Stomach (tissue), 9 donors: ENCODE data around the gene GATA2. TPM values are rescaled to one million over a fixed set of nuclear protein-coding genes. Genes with fewer than 3 reads are reported as not detected.

Experiments
- DNase-seq, 2 donors: peaks; one replicate each; pipeline versions ENCODE4 v3.0.0 to v3.0.0-alpha.2; 2013 to 2019
- H3K27ac ChIP-seq, 5 donors: fragments of 200-600 bp in 4 of 5; sonication (generic) in 4 of 5; one replicate each; pipeline ENCODE4 v1.5.1; 2013 to 2019; ENCODE audit warnings: mild to moderate bottlenecking in 1 of 5, moderate library complexity in 1 of 5
- H3K27me3 ChIP-seq, 3 donors: fragments of 200-600 bp; sonication (generic); one replicate each; pipeline ENCODE4 v1.5.1; 2017 to 2019; ENCODE audit warnings: mixed run types in 1 of 3
- H3K36me3 ChIP-seq, 4 donors: fragments of 200-600 bp; sonication (generic); 1 replicate in 3 of 4; 2 replicates in 1 of 4; pipeline ENCODE4 v1.5.1; 2016 to 2019
- H3K4me1 ChIP-seq, 4 donors: fragments of 200-600 bp; sonication (generic); one replicate each; pipeline ENCODE4 v1.5.1; 2016 to 2019
- H3K4me3 ChIP-seq, 4 donors: fragments of 200-600 bp; sonication (generic) in 3 of 4; one replicate each; pipeline ENCODE4 v1.5.1; 2016 to 2019; ENCODE audit warnings: mild to moderate bottlenecking in 1 of 4
- H3K9me3 ChIP-seq, 4 donors: fragments of 200-600 bp; sonication (generic); one replicate each; pipeline ENCODE4 v1.5.1; 2016 to 2019
- EP300 ChIP-seq: sonication (generic); formaldehyde crosslinking; IDR thresholded peaks from one replicate; pipeline ENCODE4 v1.6.1; 2017; ENCODE audit warnings: antibody characterized with exemption
- POLR2A ChIP-seq, 4 donors: fragments of 450-650 bp; IDR thresholded peaks; one replicate each; pipeline ENCODE4 v1.6.1; 2016; ENCODE audit warnings: antibody characterized with exemption in 4 of 4, control low read depth in 2 of 4, mild to moderate bottlenecking in 1 of 4, moderate library complexity in 1 of 4
- POLR2AphosphoS5 ChIP-seq, 3 donors: sonication (generic); formaldehyde crosslinking; IDR thresholded peaks; one replicate each; pipeline ENCODE4 v1.6.1; 2016; ENCODE audit warnings: antibody characterized with exemption in 3 of 3
- WGBS, 5 donors: extraction: QIAGEN DNeasy Blood & Tissue Kit in 3 of 5; methylation state at CpG; one replicate each; pipeline versions ENCODE4 v1.1.5 to v1.1.7; 2013 to 2018; 5-methylcytosine and 5-hydroxymethylcytosine counted together
- intact Hi-C: fragments of 100-400 bp; cut with DNase I; formaldehyde crosslinking; loops from one replicate; pipeline ENCODE4 v1.15.1; 2023; ENCODE audit warnings: low total_unique reads
- polyA plus RNA-seq, 3 donors: library from polyadenylated mRNA; stranded (reverse); fragments of 200-250 nt; gene quantifications; one replicate each; pipeline ENCODE4 v1.2.3, GENCODE V29; 2013
- total RNA-seq, 5 donors: library from RNA; depleted of rRNA; stranded (reverse); fragments of >200 nt; gene quantifications; one replicate each; pipeline versions ENCODE4 v1.1.0 to v1.2.3, GENCODE V29; 2014 to 2016
- TF ChIP-seq, protein P1 (sequence below), 7 experiments: fragments of 450-650 bp in 4 of 7; fragments of 200-600 bp in 3 of 7; sonication (generic) in 3 of 7; IDR thresholded peaks; one replicate each; pipeline ENCODE4 v1.5.1; 2016 to 2019; ENCODE audit warnings: antibody characterized with exemption in 7 of 7, control low read depth in 2 of 7, mild to moderate bottlenecking in 1 of 7
- donor health status: healthy with polysubstance abuse.
- donor health status: Bipolar disorder and iron deficiency.
- donor health status: healthy.

The GATA2 gene
- total and polyA plus RNA-seq, 8 donors, result 2.3 to 9.1 (median 3.4) TPM

DNA sequence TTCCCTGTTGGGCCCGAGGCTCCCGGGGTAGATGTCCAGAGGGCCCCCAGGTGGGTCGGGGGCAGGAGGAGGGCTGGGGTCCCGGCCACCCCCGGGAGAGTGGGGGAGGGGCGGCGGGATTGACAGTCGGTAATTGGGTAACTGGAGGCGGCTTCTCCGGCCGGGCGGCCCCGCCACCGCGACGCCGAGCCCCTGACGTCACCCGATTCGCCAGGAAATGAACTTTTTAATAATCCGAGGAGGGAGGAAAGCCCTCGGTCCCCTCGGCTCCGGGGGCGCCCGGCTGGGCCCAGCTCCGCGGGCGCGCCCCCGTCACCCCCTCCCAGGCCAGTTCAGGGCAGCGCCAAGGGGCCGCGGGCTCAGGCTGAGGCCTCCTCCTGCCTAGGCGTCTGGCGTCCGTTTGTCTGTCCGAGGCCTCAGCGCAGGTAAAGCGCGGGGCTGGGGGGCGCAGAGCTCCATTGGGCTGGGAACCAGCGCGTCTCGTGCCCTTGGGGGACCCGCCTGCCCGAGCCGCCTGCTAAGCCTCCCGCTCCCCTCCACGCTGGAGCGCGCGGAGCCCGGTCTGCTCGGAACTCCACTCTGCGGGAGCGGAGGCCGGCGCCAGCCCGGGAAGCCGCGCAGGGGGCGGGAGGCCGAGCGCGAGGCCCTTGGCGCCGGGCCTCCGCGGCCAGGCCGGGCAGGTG lies 3.9 kb downstream of the GATA2 start:
- TF ChIP-seq, protein P1, sequence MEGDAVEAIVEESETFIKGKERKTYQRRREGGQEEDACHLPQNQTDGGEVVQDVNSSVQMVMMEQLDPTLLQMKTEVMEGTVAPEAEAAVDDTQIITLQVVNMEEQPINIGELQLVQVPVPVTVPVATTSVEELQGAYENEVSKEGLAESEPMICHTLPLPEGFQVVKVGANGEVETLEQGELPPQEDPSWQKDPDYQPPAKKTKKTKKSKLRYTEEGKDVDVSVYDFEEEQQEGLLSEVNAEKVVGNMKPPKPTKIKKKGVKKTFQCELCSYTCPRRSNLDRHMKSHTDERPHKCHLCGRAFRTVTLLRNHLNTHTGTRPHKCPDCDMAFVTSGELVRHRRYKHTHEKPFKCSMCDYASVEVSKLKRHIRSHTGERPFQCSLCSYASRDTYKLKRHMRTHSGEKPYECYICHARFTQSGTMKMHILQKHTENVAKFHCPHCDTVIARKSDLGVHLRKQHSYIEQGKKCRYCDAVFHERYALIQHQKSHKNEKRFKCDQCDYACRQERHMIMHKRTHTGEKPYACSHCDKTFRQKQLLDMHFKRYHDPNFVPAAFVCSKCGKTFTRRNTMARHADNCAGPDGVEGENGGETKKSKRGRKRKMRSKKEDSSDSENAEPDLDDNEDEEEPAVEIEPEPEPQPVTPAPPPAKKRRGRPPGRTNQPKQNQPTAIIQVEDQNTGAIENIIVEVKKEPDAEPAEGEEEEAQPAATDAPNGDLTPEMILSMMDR (IDR thresholded peaks at IDR 0.05), result no peak
- no peak for TF ChIP-seq EP300
- no peak for TF ChIP-seq POLR2AphosphoS5 (IDR thresholded peaks at IDR 0.05)
- no peak for TF ChIP-seq POLR2A (IDR thresholded peaks at IDR 0.05)
- H3K4me3 ChIP-seq, result peak overlapping the region; percentile 49 to 68 (median 58)
- 1 to 3% (median 1%) methylated on average over 65 to 71 of the region's 71 CpGs; no CpG with 5 or more reads in 1 of the 5 donors for WGBS, 5 donors
- peaks cover 55 to 82% (median 68%) of the 10 kb centered on the region in 4 donors for H3K4me1 ChIP-seq
- no peaks in the 10 kb centered on the region for H3K36me3 ChIP-seq
- DNase-seq, result peak in 1 of 2 donors; percentile 83
- intact Hi-C loops, result no loop called here
- peak overlapping the region; percentile 31 to 80 (median 73) for H3K27ac ChIP-seq
- no peaks in the 10 kb centered on the region for H3K9me3 ChIP-seq
- H3K27me3 ChIP-seq, result peaks cover 69 to 100% (median 100%) of the 10 kb centered on the region in 3 donors

DNA sequence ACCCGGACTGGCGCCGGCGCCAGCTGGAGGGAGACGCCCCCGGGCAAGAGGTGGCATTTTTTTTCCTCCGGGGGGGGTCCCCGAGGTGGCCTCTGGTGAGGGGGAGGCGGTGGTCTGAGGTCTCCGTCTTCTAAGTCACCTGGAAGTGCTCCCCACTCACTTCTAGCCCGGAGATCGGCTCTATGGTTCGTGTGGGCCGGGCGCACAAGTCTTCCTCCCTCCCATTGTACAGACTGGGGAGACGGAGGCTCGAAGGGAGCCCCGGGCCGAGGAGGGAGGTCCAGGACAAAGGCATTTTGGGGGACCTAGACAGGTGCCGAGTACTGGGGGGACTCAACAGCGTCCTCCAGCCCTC lies 4.4 kb downstream of the GATA2 start:
- H3K9me3 ChIP-seq, result no peaks in the 10 kb centered on the region
- H3K27ac ChIP-seq, result peak overlapping the region; percentile 33 to 80 (median 73)
- H3K4me1 ChIP-seq, result peaks cover 55 to 87% (median 68%) of the 10 kb centered on the region in 4 donors
- intact Hi-C loops, result no loop called here
- 3 to 6% (median 4%) methylated on average over 8 to 21 of the region's 21 CpGs for WGBS, 5 donors
- TF ChIP-seq EP300 (no peak), POLR2AphosphoS5 (IDR thresholded peaks at IDR 0.05) (no peak), POLR2A (IDR thresholded peaks at IDR 0.05) (no peak)
- TF ChIP-seq, protein P1 (IDR thresholded peaks at IDR 0.05), result no peak
- H3K27me3 ChIP-seq, result peaks cover 74 to 100% (median 100%) of the 10 kb centered on the region in 3 donors
- H3K36me3 ChIP-seq, result no peaks in the 10 kb centered on the region
- DNase-seq, result no peak
- H3K4me3 ChIP-seq, result peak overlapping the region; percentile 49 to 68 (median 58)

DNA sequence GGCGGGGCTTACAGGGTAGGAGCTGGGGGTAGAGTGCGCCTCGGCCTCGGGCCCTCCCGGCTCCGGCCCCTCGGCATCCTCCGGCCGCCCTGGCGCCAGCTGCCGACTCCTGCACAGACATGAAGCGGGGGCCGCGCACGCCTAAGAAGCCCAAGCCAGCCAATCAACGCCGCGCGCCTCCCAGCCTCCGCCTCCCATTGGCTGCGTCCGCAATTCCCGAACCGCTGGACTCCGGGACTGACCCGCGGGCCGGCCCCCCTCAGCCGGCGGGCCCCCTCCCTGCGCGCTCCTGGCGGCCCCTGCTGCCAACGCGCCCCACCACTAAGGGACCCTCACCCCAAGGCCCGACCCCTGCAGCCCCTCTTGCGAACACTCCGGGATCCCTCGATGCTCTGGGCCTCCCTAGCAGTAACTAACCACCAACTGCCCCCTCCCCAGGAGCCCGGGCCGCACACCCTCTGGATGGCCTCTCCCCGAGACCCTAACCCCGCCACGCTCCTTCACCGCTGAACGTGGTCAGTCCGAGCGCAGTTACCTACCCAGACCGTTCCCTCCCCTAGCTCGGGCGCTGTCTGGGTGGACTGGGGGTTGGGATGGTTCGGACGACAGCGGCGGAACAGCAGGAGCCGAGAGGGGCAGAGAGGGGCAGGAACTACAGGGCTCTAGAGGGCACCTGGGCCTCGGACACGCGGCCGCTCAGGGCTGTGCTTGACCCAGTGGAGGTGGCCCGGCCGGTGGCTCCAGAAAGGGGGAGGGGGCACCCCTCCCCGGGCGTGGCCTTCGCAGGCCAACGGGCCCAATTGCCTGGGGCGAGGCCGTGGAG lies 5.0 kb downstream of the GATA2 start:
- no peaks in the 10 kb centered on the region for H3K36me3 ChIP-seq
- DNase-seq, result peak; percentile 67 to 93
- intact Hi-C loops, result no loop called here
- H3K27me3 ChIP-seq, result peaks cover 77 to 100% (median 100%) of the 10 kb centered on the region in 3 donors
- H3K9me3 ChIP-seq, result no peaks in the 10 kb centered on the region
- TF ChIP-seq EP300 (no peak), POLR2AphosphoS5 (IDR thresholded peaks at IDR 0.05) (peak; percentile 60 to 83 (median 67))
- H3K4me3 ChIP-seq, result peak overlapping the region; percentile 49 to 68 (median 58)
- WGBS, 5 donors, result 1 to 3% (median 2%) methylated on average over 15 to 68 of the region's 68 CpGs
- peaks cover 53 to 88% (median 67%) of the 10 kb centered on the region in 4 donors for H3K4me1 ChIP-seq
- peak overlapping the region; percentile 33 to 80 (median 73) for H3K27ac ChIP-seq

DNA sequence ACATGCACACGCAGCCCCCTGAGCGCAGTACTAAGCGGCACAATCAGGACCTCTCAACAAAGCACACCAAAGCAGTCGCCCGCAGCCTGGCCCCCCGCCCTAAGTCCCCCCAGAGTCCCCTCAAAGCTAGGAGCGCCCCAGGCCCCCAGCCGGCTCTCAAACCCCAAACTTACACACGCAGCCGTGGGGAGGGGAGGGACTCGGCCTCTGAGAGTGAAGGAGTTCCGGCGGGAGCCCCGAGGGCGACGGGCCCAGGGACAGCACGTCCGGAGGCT lies 5.5 kb downstream of the GATA2 start:
- intact Hi-C loops, result no loop called here
- Histone ChIP-seq H3K4me1 (peaks cover 48 to 88% (median 64%) of the 10 kb centered on the region in 4 donors), H3K27ac (peak overlapping the region in 4 of 5 donors; percentile 28 to 80 (median 72)), H3K9me3 (no peaks in the 10 kb centered on the region), H3K4me3 (peak overlapping the region; percentile 49 to 68 (median 58)), H3K27me3 (peaks cover 76 to 100% (median 100%) of the 10 kb centered on the region in 3 donors), H3K36me3 (no peaks in the 10 kb centered on the region)
- 2 to 4% (median 3%) methylated on average over 10 to 18 of the region's 18 CpGs for WGBS, 5 donors
- TF ChIP-seq, protein P1 (IDR thresholded peaks at IDR 0.05), result no peak
- TF ChIP-seq POLR2AphosphoS5 (IDR thresholded peaks at IDR 0.05), result no peak
- TF ChIP-seq POLR2A (IDR thresholded peaks at IDR 0.05), result no peak
- no peak for TF ChIP-seq EP300
- no peak for DNase-seq
